Measurements from ENCODE around the gene TUSC2.

- TF ChIP-seq AFF4 (CRISPR knock-in tag; IDR thresholded peaks at IDR 0.05) (no peak), POLR2AphosphoS5 (IDR thresholded peaks at IDR 0.05; ENCODE audit: control insufficient read depth, insufficient read depth, low read depth, low read length) (no peak), EZH2 (IDR thresholded peaks at IDR 0.05; ENCODE audit: borderline replicate concordance, low read depth, low read length) (no peak), ARID4B (CRISPR knock-in tag; IDR thresholded peaks at IDR 0.05) (no peak)
These were observed 27.3 kb downstream of the TUSC2 start for GRCh38 chr3:50300681-50301254.
